ENCODE data around the gene TMEM254. TPM values are rescaled to one million over a fixed set of nuclear protein-coding genes. Genes with fewer than 3 reads are reported as not detected.

TMEM254 gene
- total RNA-seq, 1 donor from 2014 or later: 33.8 TPM

- Mint-ChIP-seq H3K36me3 (ENCODE audit: low read depth) (no peaks in the 10 kb centered on the region), H3K9me3 (no peaks in the 10 kb centered on the region), H3K4me1 (peaks cover 9% of the 10 kb centered on the region), H3K4me3 (no peak overlapping the region), H3K27ac (ENCODE audit: unreplicated experiment) (no peak overlapping the region), H3K27me3 (ENCODE audit: low read depth) (no peaks in the 10 kb centered on the region)
- TF ChIP-seq CTCF (conservative IDR thresholded peaks at IDR 0.05): no peak
- no peak for DNase-seq (ENCODE audit: low read depth, low spot score)
Measured at GRCh38 chr10:80122110-80122710, 43.7 kb downstream of the TMEM254 start.

GRCh38 chr10:80122746-80123145, 44.3 kb downstream of the TMEM254 start:
- H3K27me3 Mint-ChIP-seq (ENCODE audit: low read depth): no peaks in the 10 kb centered on the region
- H3K9me3 Mint-ChIP-seq: no peaks in the 10 kb centered on the region
- TF ChIP-seq CTCF (conservative IDR thresholded peaks at IDR 0.05): no peak
- DNase-seq (ENCODE audit: low read depth, low spot score): no peak
- H3K27ac Mint-ChIP-seq (ENCODE audit: unreplicated experiment): no peak overlapping the region
- H3K4me1 Mint-ChIP-seq: peaks cover 9% of the 10 kb centered on the region
- no peaks in the 10 kb centered on the region for H3K36me3 Mint-ChIP-seq (ENCODE audit: low read depth)
- H3K4me3 Mint-ChIP-seq: no peak overlapping the region

GRCh38 chr10:80126876-80127275, 48.4 kb downstream of the TMEM254 start:
- Mint-ChIP-seq H3K4me3 (peak overlapping the region; percentile 45), H3K27ac (ENCODE audit: unreplicated experiment) (peak overlapping the region; percentile 81), H3K27me3 (ENCODE audit: low read depth) (peaks cover 10% of the 10 kb centered on the region), H3K36me3 (ENCODE audit: low read depth) (no peaks in the 10 kb centered on the region), H3K4me1 (peaks cover 14% of the 10 kb centered on the region), H3K9me3 (no peaks in the 10 kb centered on the region)
- TF ChIP-seq CTCF (conservative IDR thresholded peaks at IDR 0.05): no peak
- DNase-seq (ENCODE audit: low read depth, low spot score): no peak

GRCh38 chr10:80131499-80131901, 53.0 kb downstream of the TMEM254 start:
- Mint-ChIP-seq H3K4me3 (peak overlapping the region; percentile 70), H3K9me3 (no peaks in the 10 kb centered on the region), H3K4me1 (peaks cover 21% of the 10 kb centered on the region), H3K27ac (ENCODE audit: unreplicated experiment) (no peak overlapping the region), H3K27me3 (ENCODE audit: low read depth) (peaks cover 35% of the 10 kb centered on the region), H3K36me3 (ENCODE audit: low read depth) (no peaks in the 10 kb centered on the region)
- DNase-seq (ENCODE audit: low read depth, low spot score): no peak
- TF ChIP-seq CTCF (conservative IDR thresholded peaks at IDR 0.05): no peak

- no peaks in the 10 kb centered on the region for H3K36me3 Mint-ChIP-seq (ENCODE audit: low read depth)
- peaks cover 35% of the 10 kb centered on the region for H3K27me3 Mint-ChIP-seq (ENCODE audit: low read depth)
- H3K27ac Mint-ChIP-seq (ENCODE audit: unreplicated experiment): no peak within 1 kb of the TSS
- peak; percentile 24 for DNase-seq (ENCODE audit: low read depth, low spot score)
- peaks cover 27% of the 10 kb centered on the region for H3K4me1 Mint-ChIP-seq
- H3K9me3 Mint-ChIP-seq: no peaks in the 10 kb centered on the region
- H3K4me3 Mint-ChIP-seq: peak within 1 kb of the TSS; percentile 73
- no peak for TF ChIP-seq CTCF (conservative IDR thresholded peaks at IDR 0.05)
Measured at GRCh38 chr10:80132299-80133139, 54.1 kb downstream of the TMEM254 start, which contains the start of gene PLAC9. Gene PLAC9 (plus strand): TSS chr10:80132730. CDS start chr10:80132763, 33 bp downstream.
